Tibial artery (tissue), 4 donors: ENCODE data around the gene IL1B.

Experiments
- DNase-seq, 2 donors: peaks; one replicate each; pipeline ENCODE4 v3.0.0-alpha.2; 2019
- H3K27ac ChIP-seq, 2 donors: fragments of 200-600 bp; sonication (generic) in 1 of 2; 1 replicate in 1 of 2; 2 replicates in 1 of 2; pipeline ENCODE4 v1.5.1; 2018 to 2019; ENCODE audit warnings: mild to moderate bottlenecking in 1 of 2
- H3K27me3 ChIP-seq, 2 donors: fragments of 200-600 bp; sonication (generic) in 1 of 2; one replicate each; pipeline versions ENCODE4 v1.5.1 to v1.6.0; 2016 to 2019
- H3K36me3 ChIP-seq, 3 donors: fragments of 200-600 bp; sonication (generic) in 2 of 3; one replicate each; pipeline ENCODE4 v1.5.1; 2016 to 2019; ENCODE audit warnings: mild to moderate bottlenecking in 2 of 3
- H3K4me1 ChIP-seq, 4 donors: fragments of 200-600 bp; sonication (generic) in 2 of 4; 1 replicate in 3 of 4; 2 replicates in 1 of 4; pipeline ENCODE4 v1.5.1; 2016 to 2019
- H3K4me3 ChIP-seq, 2 donors: fragments of 200-600 bp; sonication (generic) in 1 of 2; 1 replicate in 1 of 2; 2 replicates in 1 of 2; pipeline ENCODE4 v1.5.1; 2018 to 2019; ENCODE audit warnings: mild to moderate bottlenecking in 2 of 2
- H3K9me3 ChIP-seq, 3 donors: fragments of 200-600 bp; sonication (generic) in 1 of 3; one replicate each; pipeline ENCODE4 v1.5.1; 2016 to 2019
- CTCF ChIP-seq, 2 experiments: fragments of 200-600 bp in 1 of 2; fragments of 450-650 bp in 1 of 2; IDR thresholded peaks; one replicate each; pipeline ENCODE4 v1.5.1; 2017 to 2019; ENCODE audit warnings: antibody characterized with exemption in 2 of 2, mild to moderate bottlenecking in 1 of 2, moderate library complexity in 1 of 2
- intact Hi-C: fragments of 100-400 bp; cut with DNase I; formaldehyde crosslinking; loops from one replicate; pipeline ENCODE4 v1.15.0; 2023; ENCODE audit warnings: low total_unique reads

Gene IL1B

GRCh38 chr2:112849956-112850355, 13.4 kb upstream of the IL1B start:
- H3K36me3 ChIP-seq: no peaks in the 10 kb centered on the region
- H3K27ac ChIP-seq: no peak overlapping the region
- no peak overlapping the region for H3K4me3 ChIP-seq
- no peak for DNase-seq
- TF ChIP-seq CTCF (IDR thresholded peaks at IDR 0.05): no peak
- no peaks in the 10 kb centered on the region for H3K4me1 ChIP-seq
- H3K27me3 ChIP-seq: no peaks in the 10 kb centered on the region
- H3K9me3 ChIP-seq: no peaks in the 10 kb centered on the region
- intact Hi-C loops: no loop called here

GRCh38 chr2:112848833-112849232, 12.3 kb upstream of the IL1B start:
- Histone ChIP-seq H3K36me3 (no peaks in the 10 kb centered on the region), H3K27me3 (no peaks in the 10 kb centered on the region), H3K9me3 (no peaks in the 10 kb centered on the region), H3K4me3 (no peak overlapping the region), H3K4me1 (no peaks in the 10 kb centered on the region), H3K27ac (no peak overlapping the region)
- intact Hi-C loops: no loop called here
- no peak for DNase-seq
- TF ChIP-seq CTCF (IDR thresholded peaks at IDR 0.05): no peak

GRCh38 chr2:112846031-112846430, 9.5 kb upstream of the IL1B start:
- H3K36me3 ChIP-seq: no peaks in the 10 kb centered on the region
- H3K4me1 ChIP-seq: no peaks in the 10 kb centered on the region
- intact Hi-C loops: no loop called here
- H3K9me3 ChIP-seq: no peaks in the 10 kb centered on the region
- no peak for TF ChIP-seq CTCF (IDR thresholded peaks at IDR 0.05)
- H3K4me3 ChIP-seq: no peak overlapping the region
- H3K27me3 ChIP-seq: no peaks in the 10 kb centered on the region
- DNase-seq: no peak
- H3K27ac ChIP-seq: no peak overlapping the region

GRCh38 chr2:112843836-112844235, 7.3 kb upstream of the IL1B start:
- Histone ChIP-seq H3K4me1 (no peaks in the 10 kb centered on the region), H3K27ac (no peak overlapping the region), H3K9me3 (no peaks in the 10 kb centered on the region), H3K36me3 (no peaks in the 10 kb centered on the region), H3K4me3 (no peak overlapping the region), H3K27me3 (no peaks in the 10 kb centered on the region)
- intact Hi-C loops: no loop called here
- no peak for TF ChIP-seq CTCF (IDR thresholded peaks at IDR 0.05)
- DNase-seq: no peak

GRCh38 chr2:112843288-112843687, 6.7 kb upstream of the IL1B start:
- DNase-seq: no peak
- Histone ChIP-seq H3K27ac (no peak overlapping the region), H3K27me3 (no peaks in the 10 kb centered on the region), H3K4me1 (no peaks in the 10 kb centered on the region), H3K36me3 (no peaks in the 10 kb centered on the region), H3K4me3 (no peak overlapping the region), H3K9me3 (no peaks in the 10 kb centered on the region)
- intact Hi-C loops: no loop called here
- no peak for TF ChIP-seq CTCF (IDR thresholded peaks at IDR 0.05)

- intact Hi-C loops: no loop called here
- DNase-seq: no peak
- TF ChIP-seq CTCF (IDR thresholded peaks at IDR 0.05): no peak
- H3K4me1 ChIP-seq: no peaks in the 10 kb centered on the region
- no peaks in the 10 kb centered on the region for H3K9me3 ChIP-seq
- no peak overlapping the region for H3K4me3 ChIP-seq
- H3K36me3 ChIP-seq: no peaks in the 10 kb centered on the region
- no peak overlapping the region for H3K27ac ChIP-seq
- H3K27me3 ChIP-seq: no peaks in the 10 kb centered on the region
Measured at GRCh38 chr2:112841295-112842044, 4.9 kb upstream of the IL1B start.
